Ammon's horn (tissue), 1 donor: ENCODE data around the gene FMO5.
"Not testable (repeated sequence)": the region's sequence is repeated elsewhere in the genome, so short reads cannot be mapped to it uniquely, and the experiment has no call there.

Experiments used
- DNase-seq: peaks from one replicate; pipeline ENCODE4 v3.0.0-alpha.2; 2016; ENCODE audit warnings: low spot score

FMO5 gene

DNA sequence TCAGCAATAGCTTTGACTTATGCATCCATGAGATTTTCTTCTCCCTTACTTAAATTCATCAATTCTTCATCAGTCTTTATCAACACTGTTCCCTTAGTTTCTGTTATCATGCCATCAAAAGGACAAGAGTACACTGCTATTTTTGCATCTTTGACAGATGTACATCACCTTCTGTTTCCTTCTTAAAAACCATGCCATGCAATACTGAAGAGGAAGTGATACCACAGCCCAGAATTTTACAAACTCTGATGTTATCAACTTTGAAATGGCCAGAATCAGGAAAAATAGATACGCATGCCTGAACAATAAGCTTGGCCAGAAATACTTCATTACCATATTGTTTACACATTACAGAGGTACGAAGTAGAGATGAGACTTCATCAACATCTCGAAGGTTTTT, 21.1 kb downstream of the FMO5 start:
- DNase-seq: no peak

DNA sequence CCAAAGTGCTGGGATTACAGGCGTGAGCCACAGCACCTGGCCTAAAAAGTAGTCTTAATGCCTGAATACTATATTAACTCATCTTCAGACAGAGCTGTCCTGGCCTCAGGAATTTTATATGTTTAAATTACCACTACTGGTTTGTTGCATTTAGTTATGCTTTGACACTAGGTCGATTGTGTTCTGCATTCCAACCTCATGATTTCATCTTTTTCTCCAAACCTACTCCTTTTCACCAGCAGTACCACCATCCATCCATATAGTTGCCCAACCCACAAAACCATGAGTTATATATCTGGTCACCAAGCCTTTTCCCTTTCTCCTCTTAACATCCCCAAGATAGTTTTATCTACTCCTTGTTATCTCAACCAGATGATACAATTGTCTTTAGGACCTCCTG, 22.6 kb downstream of the FMO5 start:
- DNase-seq: no peak

DNA sequence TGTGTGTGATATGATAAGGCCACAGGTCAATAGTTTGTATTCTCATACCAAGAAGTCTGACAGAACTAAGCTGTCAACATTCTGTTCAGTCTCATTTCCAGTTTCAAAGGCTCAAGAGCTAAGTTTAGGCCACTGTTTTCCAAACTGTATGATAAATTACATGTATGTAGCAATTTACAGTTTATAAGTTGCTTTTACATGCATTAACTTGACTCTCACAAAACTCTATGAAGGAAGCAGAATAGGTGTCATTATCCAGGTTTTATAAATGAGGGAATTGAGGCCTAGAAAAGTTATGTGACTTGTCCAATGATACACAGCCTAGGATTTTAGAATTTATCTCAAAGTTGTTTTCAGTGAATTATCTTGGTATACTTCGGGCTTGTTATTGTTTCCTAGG, 23.4 kb downstream of the FMO5 start:
- no peak for DNase-seq

DNA sequence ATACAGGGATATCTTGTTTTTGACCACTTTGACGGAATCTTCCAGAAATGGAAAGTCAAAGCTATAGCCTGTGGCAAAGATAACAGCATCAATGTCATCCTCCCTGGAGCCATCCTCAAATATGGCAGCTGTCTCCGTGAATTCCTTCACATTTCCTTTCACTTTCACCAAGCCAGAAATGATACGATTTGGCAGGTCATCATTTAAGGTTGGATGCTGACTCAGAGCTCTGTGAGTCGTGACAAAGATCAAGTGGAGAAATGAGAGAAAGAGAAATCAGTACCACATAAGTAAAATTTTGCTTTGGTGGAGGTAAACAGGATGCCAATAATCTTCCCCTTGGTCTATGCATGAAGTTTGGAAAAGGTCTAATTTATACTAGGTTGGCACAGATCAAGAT, 23.9 kb downstream of the FMO5 start:
- no peak for DNase-seq

DNA sequence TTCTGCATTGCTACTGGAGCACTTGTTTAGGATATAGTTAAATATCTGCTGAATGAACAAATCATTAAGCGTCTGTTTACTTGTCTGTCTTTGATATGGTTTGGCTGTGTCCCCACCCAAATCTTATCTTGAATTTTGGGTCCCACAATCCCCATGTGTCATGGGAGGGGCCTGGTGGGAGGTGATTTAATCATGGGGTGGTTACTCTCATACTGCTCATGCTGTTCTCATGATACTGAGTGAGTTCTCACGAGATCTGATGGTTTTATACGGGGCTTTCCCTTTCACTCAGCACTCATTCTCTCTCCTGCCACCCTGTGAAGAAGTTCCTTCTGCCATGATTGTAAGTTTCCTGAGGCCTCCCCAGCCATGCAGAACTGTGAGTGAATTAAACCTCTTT, 27.8 kb downstream of the FMO5 start:
- not testable (repeated sequence) for DNase-seq

DNA sequence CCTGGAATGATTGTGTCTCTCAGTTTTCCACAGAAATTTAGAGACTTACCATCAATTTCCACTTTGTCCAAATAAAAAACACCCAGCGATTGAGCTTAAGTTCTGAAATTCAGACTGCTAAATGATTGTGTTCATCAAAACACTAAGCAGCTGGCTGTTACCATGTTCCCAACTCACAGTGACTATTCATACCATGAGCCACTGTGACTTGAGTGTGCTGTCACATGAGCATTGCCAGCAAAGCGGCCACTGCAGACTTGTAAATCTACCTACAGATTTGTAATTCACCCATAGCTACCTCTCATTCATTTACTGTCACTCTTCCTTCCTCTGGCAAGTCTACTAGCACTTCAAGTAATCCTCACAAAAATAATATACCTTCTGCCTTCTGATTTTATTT, 35.6 kb downstream of the FMO5 start:
- peak; percentile 26 for DNase-seq

DNA sequence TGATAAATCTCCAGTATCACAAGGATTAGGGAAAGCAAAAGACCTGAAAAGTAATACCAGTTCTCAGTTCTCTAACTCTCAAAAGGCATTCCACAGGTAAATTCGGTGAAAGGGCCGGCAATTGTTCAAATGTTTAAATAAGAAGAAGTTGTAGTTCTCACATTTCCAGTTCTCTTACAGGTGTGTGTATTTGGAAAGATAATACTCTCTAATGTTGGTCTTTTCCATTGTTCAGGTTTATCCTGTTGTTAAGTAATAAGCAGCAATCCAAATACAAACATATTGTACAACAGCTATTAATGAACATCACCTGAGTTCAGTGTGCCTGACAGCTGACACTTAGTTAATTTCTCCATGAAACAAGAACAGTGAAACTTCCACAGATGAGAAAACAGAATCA, 39.7 kb downstream of the FMO5 start:
- no peak for DNase-seq

DNA sequence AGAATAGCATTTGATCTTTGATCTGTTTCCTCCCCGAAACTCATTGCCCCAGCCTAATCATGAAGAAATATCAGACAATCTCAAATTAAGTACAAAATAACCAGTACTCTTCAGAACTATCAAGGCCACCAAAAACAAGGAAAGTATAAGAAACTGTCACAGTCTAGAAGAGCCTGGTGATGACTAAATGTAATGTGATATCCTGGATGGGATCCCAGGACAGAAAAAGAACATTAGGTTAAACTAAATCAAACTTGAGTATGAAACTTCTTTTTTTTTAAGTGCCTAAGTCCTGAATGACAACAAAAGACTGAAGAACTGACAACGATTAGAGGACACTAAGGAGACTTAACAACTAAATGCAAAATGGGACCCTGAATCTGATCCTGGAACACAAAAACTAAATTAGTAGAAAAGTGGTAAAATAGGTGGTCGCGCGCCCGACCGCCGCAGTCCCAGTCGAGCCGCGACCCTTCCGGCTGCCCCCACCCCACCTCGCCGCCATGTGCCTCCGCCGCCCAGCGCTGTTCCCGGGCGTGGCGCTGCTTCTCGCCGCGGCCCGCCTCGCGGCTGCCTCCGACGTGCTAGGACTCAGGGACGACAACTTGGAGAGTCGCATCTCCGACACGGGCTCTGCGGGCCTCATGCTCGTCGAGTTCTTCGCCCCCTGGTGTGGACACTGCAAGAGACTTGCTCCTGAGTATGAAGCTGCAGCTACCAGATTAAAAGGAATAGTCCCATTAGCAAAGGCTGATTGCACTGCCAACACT, 47.3 kb downstream of the FMO5 start:
- DNase-seq: no peak

DNA sequence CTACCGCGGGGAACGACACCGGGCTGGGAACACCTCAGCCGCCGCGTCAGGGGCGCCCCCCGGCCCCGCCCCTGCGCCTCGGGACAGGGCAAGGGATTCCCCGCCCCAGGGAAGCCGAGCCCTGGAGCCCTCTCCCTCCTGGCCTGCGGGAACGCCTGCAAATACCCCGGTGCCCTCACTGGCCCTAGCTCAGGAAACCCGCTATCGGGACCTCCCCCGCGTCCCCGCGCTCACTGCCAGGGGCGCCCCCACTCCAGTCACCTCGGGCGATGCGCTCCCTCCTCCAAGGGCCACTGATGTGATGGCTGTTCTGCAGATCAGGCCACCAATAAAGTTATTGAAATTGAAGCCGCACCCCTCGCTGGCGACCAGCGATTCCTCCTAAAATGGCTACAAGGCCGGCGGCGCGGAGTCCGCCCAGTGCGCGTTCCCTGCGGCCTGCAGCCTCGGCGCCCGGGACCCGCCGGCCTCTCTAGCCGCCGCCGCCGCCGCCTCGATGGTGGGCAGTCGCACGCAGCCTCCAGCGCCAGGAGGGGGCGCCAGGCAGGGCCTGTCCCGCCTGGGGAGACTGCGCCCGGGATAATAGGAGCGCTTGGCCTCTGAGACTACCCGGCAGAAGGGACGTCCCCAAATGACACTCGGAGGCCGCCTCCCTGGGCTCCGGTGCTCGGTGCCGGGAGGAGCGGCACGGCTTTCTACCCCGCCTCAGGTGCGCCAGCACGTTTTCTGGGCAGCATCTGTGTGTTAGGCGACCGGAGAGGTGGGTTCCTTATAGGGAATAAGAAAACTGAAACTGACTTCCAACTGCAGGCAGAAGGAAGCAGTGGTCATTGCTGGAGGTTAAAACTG, 52.7 kb downstream of the FMO5 start, which contains the start of gene PRKAB2:
Gene PRKAB2 (minus strand): TSS at position 303 of the 849 bp plus-strand sequence. CDS start 326 bp downstream, outside the sequence.
- DNase-seq: peak; percentile 96

DNA sequence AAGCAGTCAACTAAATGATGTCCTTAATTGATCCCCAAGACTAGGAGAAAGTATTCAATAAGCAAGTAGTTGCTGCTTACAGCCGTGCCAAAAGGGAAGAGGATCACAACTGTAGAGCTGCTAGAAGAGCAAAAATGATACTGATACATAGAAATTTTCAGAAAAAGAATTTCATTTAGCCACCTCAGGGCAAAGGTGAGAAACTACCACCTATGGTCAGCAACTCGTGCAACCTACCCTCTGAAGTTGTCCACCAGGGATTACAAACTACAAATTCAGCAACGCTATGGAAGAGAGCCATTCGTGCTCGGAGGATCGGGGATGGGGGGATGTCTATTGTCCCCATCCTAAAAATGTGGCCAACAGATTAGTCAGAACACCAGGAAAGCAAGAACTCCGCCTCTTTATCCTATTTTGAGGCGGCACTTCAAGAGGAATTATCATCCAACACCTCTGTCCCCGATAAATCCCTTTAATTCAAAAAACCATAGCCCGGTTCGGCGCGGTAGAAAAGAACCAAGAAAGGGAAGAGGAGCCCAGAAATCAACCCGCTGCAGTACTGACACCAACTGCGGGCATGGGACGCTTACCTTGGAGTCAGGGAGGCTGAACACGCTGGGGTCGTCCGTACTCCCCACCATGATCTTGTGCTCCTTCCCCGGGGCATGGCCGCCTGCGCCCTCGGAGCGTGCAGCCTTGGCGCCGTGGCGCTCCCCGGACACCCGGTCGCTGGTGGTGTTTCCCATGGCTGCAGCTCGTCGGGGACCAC, 53.6 kb downstream of the FMO5 start:
- peak; percentile 18 for DNase-seq

DNA sequence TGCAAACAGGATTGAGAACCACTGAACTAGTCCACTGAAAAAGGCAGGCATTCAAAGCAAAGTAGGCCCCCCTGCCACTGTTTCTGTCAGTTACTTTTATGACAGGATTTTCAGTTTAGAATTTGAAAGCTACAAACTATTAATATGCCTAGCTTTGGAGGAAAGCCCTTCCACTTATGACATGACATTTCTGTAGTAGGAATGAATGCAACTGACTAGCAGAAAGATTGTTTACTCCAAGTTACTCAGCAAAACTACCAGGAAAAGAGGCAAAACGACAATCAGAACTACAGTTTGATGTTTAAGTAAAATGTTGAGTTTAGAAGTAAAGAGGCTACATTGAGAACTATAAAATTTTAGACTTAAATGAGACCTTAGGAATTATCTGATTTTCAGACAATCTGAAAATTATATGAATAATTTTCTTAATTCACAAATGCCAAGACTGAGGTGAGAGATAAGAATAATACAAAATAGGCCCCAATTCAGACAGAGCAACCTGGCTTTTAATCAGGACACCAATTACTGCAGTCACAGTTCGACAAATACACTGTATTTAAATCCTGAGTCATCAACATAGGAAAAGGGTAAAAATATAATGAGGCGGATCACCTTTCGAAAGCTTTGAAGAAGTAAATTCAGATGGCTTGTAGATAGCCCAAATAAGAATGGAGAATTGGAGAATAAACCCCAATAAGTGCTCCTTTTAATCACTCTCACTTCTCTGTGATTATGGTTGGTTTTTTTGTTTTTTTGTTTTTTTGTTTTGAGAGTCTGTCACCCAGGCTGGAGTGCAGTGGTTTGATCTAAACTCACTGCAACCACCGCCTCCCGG, 55.1 kb downstream of the FMO5 start:
- DNase-seq: no peak

DNA sequence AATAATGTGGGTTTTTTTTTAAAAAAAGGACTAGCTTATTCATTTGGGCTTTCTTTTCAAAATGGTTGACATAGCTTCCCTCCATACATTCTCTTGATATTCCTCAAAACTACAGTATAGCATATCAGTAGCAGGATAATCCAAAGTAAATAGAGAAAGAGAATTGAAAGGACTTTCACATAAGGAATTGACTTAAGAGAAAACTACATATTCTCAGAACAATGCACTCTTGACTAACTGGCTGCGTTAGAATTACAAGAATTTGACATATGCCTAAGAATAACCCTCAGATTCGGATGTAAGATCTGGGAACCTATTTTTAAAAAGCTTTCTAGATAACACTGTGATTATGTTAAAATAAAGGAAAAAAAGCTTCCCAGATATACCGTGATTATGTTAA, 56.0 kb downstream of the FMO5 start:
- DNase-seq: no peak

DNA sequence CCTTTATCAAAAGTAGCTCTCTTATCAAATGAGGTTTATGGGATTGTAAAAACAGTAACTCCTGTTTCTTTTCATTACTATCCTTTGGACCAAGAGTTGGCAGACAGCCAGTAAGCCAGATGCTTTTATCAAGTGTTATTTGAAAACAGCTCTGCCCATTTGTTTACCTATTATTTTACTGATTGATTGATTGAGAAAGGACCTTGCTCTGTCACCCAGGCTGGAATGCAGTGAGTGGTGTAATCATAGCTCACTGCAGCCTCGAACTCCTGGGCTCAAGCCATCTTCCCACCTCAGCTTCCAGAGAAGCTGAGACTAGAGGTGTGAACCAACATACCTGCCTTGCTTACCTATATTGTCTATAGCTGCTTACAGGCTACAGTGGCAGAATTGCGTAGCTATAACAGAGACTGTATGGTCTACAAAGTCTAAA, 56.5 kb downstream of the FMO5 start:
- no peak for DNase-seq

DNA sequence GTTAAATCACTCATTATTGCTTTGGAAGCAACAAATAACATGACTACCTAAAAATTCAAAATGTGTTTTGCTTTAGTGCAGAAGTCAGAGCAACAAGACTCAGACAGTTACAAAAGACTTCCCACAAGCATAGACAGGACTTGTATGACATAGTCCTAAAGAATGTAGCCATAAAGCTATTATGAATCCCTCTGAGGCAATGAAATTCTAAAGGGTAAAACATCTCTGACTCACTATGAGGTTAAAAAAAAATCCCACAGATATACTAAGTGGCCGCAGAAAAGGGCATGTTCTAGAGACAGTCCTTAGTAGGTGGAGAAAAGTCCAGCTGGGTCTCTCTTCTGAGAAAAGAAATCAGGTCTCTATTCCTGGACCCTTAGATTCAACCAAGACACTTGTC, 57.8 kb downstream of the FMO5 start:
- no peak for DNase-seq

DNA sequence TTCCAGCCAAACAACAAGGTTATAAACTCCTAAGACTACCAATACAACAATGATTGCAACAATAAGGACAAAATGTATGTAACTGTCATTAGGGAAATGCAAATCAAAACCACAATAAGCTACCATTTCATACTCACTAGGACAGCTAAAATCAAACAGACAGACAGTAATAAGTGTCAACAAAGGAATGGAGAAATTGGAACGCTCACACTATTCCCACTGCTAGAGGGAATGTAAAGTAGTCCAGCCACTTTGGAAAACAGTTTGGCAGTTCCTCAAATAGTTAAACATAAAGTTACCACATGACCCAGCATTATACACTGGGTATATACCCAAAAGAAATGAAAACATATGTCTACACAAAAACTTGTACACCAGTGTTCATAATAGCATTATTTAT, 62.1 kb downstream of the FMO5 start:
- DNase-seq: no peak

DNA sequence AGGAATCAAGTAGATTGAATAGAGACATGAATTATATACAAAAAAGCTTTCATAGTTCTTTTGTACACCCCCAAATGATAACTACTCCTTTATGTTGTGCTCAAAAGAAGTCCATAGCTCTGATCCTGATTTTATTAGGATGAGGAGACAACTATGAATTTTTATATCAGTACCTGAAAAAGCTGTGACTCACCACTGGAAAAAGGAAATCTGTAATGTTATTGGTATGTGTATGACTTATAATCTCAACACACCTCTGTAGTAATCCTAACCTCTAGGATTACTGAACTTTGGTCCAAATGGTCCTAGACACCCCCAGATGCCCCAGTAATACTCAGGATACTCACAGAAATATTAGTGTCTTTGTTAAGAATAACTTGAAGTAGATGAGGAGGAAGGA, 63.0 kb downstream of the FMO5 start:
- no peak for DNase-seq

DNA sequence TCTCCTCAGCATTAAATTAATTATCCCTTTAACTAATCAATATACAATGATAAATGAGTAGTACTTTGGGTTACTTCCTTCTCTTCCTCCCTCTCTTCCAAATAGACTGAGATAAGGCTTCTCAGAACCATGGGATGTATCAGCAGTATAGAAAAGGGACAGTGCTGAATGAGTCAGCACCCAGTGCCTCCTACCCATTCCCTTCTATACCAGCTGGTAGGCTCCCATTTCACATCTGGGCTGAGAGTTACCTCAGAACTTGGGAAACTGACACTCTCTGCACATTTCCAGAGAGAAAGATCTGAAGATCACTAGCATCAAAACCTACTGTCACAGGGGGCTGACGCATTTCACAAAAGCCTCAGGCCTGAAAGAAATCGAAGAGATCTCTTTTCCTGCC, 68.0 kb downstream of the FMO5 start:
- not testable (repeated sequence) for DNase-seq

DNA sequence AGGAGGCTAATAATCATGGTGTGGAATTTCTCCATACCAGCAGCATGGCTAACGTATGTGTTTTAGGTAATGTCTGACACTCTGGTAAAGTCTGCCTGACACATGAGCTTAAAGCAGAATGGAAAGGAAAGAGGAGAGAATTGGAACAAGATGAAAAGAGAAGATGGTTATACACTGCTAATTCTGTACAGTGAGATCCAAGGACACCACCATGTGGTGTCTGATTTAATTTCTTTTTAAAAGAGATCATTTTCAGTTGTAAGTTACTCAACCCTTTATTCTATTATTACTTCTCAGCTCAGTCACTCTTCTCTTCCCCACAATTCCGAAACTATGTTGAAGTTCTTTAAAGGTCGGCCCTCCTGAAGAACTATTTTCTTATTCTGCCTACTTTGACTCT, 68.5 kb downstream of the FMO5 start:
- DNase-seq: no peak

DNA sequence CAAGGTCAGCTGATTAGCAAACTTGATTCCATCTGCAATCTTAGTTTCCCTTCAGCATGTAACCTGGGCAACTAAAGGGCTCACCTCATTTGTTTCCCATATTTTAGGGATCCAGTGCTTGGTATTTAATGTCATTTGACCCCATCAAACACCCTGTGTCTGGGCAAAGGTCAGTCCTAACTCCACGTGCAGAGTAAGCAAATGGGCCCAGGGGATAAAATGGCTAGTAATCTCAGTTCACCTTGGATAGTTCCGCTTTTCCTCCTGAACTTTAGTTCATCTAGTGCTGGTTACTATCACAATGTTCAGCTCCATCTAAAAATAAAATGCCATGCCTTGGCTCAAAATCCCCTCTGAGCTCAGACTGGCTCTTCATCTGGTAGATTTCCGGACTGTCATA, 72.4 kb downstream of the FMO5 start:
- DNase-seq: no peak

DNA sequence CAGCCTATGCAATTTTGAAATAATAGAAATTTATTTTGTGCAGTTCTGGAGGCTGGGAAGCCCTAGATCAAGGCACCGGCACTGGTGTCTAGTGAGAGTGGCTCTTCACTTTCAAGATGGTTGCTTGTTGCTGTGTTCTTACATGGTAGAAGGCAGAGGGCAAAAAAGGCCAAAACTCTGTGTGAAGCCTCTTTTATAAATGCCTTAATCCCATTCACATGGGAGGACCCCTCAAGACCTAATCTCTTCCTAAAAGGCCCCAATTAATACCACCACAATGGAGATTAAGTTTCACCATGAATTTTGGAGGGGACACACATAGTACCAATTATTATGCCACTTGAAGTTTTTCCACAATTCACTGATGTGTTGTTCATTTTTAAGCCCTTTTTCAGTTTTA, 73.9 kb downstream of the FMO5 start:
- no peak for DNase-seq

DNA sequence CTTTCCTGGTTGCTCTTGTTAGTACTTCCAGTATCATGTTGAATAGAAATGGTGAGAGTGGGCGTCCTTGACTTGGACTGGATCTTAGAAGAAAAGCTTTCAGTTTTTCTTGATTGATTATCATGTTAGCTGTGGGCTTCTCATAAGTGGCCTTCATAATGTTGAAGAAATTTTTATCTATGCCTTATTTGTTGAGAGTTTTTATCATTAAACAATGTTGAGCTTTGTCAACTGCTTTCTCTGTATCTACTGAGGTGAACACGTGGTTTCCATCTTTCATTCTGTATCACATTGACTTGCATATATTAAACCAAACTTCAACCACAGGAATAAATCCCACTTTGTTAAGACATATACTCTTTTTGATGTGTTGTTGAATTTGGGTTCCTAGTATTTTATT, 82.3 kb downstream of the FMO5 start:
- no peak for DNase-seq
